ENCODE data around the gene SNTB2.

DNA sequence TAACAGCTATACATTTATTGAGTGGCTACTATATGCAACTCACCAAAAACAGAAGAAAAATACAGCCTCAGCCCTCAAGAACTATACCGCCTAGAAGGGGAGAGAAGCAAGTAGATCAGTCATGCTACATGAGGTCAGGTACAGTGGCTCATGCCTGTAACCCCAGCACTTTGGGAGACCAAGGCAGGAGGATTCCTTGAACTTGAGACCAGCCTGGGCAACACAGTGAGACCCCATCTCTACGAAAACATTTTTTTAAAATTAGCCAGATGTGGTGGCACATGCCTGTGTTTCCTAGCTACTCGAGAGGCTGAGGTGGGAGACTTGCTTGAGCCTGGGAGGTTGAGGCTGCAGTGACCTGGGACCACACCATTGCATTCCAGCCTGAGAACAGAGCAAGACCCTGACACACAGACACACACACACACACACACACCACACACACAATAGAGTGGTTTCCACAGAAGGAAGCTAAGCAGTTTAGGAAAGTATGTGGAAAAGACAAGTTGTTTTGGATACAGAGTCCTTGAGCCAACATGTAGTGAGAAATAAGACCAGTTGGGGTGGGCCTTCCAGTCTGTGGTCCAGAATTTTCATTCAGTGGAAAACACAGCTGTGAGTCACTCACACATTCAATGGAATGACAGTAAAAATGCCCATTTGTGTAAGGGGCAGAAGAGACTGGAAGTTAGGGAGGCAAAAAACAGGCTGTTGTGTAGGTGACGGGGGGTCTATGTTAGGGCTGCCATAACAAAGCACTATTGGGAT, 10.7 kb upstream of the SNTB2 start:
- TF ChIP-seq, protein P1, sequence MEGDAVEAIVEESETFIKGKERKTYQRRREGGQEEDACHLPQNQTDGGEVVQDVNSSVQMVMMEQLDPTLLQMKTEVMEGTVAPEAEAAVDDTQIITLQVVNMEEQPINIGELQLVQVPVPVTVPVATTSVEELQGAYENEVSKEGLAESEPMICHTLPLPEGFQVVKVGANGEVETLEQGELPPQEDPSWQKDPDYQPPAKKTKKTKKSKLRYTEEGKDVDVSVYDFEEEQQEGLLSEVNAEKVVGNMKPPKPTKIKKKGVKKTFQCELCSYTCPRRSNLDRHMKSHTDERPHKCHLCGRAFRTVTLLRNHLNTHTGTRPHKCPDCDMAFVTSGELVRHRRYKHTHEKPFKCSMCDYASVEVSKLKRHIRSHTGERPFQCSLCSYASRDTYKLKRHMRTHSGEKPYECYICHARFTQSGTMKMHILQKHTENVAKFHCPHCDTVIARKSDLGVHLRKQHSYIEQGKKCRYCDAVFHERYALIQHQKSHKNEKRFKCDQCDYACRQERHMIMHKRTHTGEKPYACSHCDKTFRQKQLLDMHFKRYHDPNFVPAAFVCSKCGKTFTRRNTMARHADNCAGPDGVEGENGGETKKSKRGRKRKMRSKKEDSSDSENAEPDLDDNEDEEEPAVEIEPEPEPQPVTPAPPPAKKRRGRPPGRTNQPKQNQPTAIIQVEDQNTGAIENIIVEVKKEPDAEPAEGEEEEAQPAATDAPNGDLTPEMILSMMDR (IDR thresholded peaks at IDR 0.05) = no peak
- no peak for TF ChIP-seq POLR2A (IDR thresholded peaks at IDR 0.05)
